ENCODE measurements around the gene NUDT16. TPM values are rescaled to one million over a fixed set of nuclear protein-coding genes. Genes with fewer than 3 reads are reported as not detected.

NUDT16 gene
- polyA plus RNA-seq, 3 donors: 12.9 to 49.3 (median 26.8) TPM

GRCh38 chr3:131421957-131422498 is 40.5 kb downstream of the NUDT16 start:
- no peak overlapping the region for H3K27ac ChIP-seq (ENCODE audit: low read depth, low read length)

GRCh38 chr3:131427226-131427625 is 45.7 kb downstream of the NUDT16 start:
- 50 to 64% (median 57%) methylated on average over 2 of the region's 2 CpGs for WGBS, 3 donors
- no peak overlapping the region for H3K27ac ChIP-seq (ENCODE audit: low read depth, low read length)

GRCh38 chr3:131431754-131432153 is 50.2 kb downstream of the NUDT16 start:
- 72 to 86% (median 79%) methylated on average over 5 of the region's 5 CpGs for WGBS, 3 donors

GRCh38 chr3:131432441-131432840 is 50.9 kb downstream of the NUDT16 start:
- 78 to 84% (median 83%) methylated on average over 3 of the region's 3 CpGs for WGBS, 3 donors
- no peak overlapping the region for H3K27ac ChIP-seq (ENCODE audit: low read depth, low read length)

More at GRCh38 chr3:131431754-131432153, 50.2 kb downstream of the NUDT16 start:
- no peak overlapping the region for H3K27ac ChIP-seq (ENCODE audit: low read depth, low read length)

- WGBS, 3 donors: 93 to 100% (median 93%) methylated on average over 1 of the region's 1 CpG
- H3K27ac ChIP-seq (ENCODE audit: low read depth, low read length): no peak overlapping the region
Observed at GRCh38 chr3:131435000-131435399, 53.4 kb downstream of the NUDT16 start.

Other genes with a start within 250 kb of the NUDT16 start
- gene MRPL3, start 121.2 kb downstream of the NUDT16 start, polyA plus RNA-seq: 10 to 100 TPM; 50.0 to 77.4 (median 68.7) TPM

Measured in adipose tissue (tissue), 3 donors.